NCI-H1694 treated with DMSO at 0.1 percent for 48 hours (cell line): ENCODE measurements around the gene STAG1.
A peak's percentile ranks its signal among the peaks of the same experiment; 100 is the strongest.
"Not testable (repeated sequence)": the region's sequence is repeated elsewhere in the genome, so short reads cannot be mapped to it uniquely, and the experiment has no call there.

Experiments
- DNase-seq: peaks from one replicate; lab custom pipeline; 2025; lab: John Stamatoyannopoulos, UW

STAG1 gene

DNA sequence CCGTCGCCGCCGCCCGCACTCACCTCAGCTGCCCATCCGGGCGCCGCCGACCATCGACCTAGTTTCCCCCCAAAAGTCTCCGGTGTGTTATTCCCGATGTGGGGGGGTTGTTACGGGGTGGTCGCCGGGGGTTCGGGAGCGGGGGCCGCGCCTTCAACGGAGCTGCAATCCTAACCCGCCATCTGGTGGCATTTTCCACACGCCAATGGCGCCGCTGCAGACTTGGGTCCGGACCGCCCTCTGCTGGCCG, at the start of gene STAG1:
TSS of gene STAG1 (minus strand) at position 207 of the 250 bp plus-strand sequence. CDS start 121,480 bp downstream, outside the sequence.
- no peak for DNase-seq

DNA sequence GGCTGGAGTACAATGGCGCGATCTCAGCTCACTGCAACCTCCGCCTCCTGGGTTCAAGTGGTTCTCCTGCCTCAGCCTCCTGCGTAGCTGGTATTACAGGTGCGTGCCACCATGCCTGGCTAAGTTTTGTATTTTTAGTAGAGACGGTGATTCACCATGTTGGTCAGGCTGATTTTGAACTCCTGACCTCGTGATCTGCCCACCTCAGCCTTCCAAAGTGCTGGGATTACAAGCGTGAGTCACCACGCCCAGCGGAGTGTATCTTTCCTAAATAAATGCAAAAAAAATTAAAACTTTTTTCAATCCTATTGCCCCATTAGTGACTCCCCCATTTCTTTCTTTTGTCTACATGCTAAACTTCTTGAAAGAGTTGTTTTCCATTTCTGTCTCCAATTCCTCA, 49.0 kb upstream of the STAG1 start:
- not testable (repeated sequence) for DNase-seq

DNA sequence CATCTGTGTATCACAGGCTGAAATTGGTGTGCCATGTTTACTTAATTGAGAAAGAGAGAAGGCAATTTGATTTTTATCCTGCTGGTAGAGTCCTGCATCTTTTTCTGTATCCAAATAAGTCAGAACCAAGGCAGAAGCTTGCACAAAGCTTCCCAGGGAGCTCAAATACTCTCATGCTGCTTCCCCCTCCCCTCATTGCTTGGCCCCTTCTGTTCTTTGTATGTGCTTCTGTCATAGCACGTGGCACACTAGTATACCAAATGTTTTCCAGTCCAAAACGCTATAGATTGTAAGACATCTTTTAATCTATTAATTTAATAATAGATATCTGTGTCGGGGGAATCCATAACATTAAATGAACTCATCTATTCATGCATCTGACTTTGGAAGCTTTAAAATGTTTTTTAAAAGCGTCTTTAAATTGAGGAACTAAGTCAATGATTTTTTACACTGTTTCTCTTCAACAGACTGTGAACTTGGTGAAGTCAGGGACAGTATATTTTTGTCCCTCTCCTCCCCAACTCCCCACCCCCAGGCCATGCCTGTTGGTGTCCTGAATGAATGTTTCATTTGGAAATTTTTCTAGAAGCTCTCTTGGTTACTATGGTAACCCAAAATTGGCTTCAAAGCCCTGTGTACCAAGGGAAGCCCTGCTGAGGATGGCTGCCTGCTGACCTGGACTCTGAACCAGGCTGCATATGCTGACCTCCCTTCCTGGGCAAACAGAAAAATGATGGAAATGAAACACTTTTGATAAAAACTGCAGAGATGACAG, 40.6 kb upstream of the STAG1 start:
- no peak for DNase-seq

DNA sequence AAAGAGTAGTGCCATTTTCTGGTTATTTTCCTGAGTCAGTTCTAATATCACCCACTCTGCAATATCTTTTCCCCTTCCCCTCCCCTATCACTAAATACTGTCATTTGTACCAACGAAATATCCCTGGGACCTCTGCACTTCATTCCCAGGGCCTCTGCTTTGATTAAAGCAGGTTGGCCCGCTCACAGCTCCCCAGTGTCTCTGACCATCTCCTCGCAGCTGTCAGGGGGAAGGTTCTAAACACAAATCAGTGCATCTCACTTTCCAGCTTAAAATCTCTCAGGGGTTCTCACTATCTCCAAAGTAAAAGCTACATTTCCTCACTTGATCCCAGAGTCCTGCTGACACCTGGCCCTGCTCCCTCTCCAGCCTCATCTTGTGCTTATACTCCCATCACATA, 38.6 kb upstream of the STAG1 start:
- no peak for DNase-seq

DNA sequence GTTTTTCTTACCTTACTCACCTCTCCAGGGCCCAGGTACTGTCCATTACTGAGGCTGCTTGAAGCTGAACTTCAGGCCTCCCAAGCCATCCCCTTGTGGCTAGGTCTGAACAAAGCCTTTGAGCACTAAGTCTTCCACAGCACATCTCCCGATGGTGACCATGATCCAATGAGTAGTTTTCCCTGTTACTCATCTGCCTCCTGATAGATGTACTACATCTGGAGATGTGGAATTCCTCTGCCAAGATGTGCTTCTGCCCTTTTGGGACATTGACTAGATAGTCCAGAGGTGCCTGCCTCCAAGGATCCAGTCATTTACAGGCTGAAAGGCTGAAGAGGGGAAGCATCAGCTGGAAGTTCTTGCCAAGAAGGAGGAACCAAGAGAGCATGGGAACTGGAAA, 37.8 kb upstream of the STAG1 start:
- no peak for DNase-seq

DNA sequence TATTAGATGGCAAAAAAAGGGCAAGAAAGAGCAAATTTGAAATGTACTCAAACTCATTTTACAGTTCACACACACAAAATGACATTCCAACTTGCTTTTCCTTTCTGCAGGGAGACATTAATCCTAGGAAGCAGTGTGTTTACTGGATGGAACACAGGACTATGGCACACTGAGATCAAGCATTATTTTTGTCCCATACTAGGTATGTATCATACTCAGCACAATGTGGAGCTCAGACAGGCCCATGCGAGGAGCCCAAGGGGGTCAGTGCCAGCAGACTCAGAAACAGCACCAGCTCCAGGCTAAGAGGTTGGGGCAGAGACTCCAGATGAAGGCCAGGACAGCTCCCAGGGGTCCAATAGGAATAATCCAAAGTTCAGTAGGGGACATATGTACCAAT, 36.0 kb upstream of the STAG1 start:
- DNase-seq = no peak

DNA sequence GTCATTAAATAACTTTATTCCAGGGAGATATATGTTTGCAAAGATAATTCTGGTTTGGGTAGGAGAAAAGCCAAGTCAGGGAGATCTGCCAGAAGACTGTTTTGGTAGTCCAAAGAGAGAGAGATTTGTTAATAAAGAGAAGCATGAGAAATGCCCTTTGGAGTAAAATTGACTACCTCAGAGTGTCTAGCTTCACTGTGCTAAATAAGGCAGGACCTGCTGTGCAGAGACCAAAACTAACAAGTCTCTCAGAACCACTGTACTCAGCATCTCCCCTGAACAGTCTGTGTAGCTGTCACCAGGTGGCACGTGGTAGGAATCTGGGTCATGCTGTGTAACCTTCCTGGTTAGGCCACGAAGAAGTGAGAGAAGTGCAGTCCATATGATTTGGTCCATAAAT, 35.2 kb upstream of the STAG1 start:
- peak; percentile 22 for DNase-seq

DNA sequence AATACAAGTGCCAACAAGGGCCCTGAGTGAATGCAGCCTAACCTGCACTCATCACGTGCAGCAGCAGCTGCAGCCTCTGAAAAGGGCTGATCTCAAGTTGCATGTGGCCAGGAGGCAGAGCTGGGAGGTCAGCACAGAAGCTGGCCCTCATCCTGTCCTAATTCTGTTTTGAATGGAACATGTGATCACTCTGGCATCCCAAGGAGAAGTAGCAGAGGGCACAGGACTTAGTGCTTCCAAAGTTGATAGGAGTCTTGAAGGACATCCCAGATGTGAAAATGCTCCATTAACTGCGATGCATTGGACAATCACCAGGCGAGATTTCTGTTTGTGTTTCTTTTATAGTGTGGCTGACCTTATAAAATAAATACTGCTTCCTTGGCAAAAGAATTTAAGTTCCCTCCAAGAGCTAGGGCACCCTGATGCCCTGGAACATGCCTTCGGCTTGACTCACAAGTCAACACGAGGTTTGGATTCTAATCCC, 31.6 kb upstream of the STAG1 start:
- DNase-seq = no peak

DNA sequence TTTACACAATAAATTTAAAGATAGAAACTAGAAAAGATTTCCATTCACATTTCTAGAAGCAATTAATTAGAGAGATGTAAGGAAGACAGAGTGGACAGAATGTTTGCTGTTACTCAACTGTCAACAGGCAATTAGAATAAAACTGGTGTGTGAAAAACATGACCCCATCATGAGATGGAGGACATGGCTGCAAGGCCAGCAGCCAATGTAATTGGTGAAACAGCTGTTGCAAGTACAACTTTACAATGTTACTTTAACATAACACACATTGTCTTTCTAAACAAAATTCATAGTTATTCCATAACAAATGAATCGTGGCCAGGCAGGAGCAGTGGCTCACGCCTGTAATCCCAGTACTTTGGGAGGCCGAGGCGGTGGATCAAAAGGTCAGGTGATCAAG, 28.6 kb upstream of the STAG1 start:
- DNase-seq = no peak

DNA sequence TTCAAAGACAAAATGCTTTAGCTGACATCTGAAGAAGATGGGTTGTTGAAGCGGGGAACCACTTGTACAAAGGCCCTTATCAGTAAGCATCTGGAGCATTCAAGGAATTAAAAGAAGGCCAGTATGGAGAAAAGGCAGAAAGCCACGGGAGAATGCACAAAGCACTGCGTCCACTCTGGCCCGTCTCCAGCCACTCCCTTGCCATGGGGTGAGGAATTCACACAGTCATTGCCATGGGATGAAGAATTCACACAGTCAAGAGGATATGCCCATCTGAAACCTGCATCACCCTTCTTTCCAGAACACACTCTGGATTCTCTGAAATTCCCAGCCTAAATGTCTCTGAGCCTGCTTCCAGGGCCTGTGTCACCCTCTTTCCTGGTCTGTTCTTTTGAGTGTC, 26.7 kb upstream of the STAG1 start:
- DNase-seq = no peak

DNA sequence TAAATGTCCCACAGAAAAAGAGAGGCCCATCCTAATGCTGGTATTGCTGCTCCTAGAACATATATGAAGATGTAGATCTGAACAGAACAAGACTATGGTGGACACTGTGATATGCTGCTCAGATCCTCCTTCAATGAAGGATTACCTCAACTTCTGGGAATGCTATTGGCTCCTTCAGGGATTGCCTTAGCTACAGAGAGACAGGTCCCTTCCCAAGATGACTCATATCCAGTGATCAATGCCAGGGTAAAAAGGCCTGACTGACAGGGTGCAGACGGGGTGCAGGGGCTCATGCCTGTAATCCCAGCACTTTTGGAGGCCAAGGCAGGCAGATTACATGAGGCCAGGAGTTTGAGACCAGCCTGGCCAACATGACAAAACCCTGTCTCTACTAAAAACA, 20.5 kb upstream of the STAG1 start:
- DNase-seq = no peak

DNA sequence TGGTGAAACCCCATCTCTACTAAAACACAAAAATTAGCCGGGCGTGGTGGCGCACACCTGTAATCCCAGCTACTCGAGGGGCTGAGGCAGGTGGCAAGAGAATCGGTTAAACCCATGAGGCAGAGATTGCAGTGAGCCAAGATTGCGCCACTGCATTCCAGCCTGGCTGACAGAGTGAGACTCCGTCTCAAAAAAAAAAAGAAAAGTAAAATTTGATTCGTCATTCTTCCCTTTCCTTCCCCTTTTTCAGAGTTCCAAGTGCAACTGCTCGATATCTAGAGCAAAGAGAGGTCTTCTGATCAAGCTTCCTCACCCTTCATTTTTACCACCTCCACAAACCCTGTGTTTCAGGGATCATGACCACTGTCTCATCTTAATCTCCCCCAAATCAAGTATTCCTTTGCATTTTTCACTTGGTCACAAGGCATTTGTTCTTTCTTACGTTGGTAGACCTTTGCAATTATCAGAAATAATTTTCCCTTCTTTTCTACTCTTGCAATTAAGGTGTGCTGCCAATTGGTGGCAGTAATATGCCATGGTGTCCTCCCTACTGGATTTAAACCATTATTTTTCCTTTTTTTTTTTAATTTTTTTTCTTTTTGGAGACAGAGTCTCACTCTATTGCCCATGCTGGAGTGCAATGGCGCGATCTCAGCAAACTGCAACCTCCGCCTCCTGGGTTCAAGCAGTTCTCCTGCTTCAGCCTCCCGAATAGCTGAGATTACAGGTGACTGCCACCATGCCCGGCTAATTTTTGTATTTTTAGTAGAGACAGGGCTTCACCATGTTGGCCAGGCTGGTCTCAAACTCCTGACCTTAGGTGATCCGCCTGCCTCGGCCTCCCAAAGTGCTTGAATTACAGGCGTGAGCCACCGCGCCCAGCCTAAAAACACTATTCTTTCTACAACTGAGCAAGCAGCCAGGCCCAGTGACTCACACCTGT, 6.3 kb upstream of the STAG1 start:
- peak; percentile 13 for DNase-seq

DNA sequence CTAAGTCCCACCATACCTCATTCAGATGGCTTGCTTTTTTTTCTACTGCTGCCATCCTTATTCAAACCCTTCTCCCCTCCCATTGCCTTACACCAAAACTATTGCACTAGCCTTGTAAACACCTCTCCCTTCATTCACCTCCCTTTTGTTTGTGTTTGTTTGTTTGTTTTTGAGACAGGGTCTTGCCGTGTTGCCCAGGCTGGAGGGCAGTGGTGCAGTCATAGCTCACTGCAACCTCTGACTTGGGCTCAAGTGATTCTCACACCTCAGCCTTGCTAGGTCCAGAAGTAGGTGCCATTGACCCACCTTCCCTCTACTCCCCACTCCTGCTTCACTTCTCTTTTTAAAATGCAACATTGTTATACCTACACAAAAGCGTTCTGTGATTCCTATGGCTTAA, 3.0 kb upstream of the STAG1 start:
- no peak for DNase-seq

DNA sequence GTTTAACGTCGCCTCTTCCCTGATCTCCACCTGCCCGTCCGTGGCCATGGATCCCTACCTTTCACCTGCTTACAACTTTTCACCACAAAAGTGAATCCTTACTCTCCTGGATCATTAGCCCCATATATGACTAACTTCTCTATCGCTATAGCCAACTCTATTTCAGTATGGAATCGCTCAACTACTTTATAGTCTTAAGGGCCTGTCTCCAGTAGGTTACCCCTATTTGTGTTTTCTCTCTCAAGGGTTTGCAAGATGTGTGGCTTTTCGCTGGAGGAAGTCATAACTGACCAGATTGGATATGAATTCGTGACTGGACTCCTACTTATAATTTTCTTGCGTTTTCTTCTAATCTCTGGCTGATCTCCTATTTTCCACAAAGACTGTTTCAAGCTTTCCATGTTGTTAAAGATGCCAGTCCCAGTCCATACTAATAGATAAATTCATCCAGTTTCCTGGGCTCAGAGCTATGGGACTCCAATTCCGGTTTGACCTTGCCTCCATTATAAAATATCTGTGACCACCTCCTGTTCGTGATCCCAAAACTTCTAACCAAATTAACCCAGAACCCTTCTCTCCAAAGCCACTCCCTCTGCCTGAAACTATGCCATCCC, 1.3 kb upstream of the STAG1 start:
- DNase-seq = no peak

DNA sequence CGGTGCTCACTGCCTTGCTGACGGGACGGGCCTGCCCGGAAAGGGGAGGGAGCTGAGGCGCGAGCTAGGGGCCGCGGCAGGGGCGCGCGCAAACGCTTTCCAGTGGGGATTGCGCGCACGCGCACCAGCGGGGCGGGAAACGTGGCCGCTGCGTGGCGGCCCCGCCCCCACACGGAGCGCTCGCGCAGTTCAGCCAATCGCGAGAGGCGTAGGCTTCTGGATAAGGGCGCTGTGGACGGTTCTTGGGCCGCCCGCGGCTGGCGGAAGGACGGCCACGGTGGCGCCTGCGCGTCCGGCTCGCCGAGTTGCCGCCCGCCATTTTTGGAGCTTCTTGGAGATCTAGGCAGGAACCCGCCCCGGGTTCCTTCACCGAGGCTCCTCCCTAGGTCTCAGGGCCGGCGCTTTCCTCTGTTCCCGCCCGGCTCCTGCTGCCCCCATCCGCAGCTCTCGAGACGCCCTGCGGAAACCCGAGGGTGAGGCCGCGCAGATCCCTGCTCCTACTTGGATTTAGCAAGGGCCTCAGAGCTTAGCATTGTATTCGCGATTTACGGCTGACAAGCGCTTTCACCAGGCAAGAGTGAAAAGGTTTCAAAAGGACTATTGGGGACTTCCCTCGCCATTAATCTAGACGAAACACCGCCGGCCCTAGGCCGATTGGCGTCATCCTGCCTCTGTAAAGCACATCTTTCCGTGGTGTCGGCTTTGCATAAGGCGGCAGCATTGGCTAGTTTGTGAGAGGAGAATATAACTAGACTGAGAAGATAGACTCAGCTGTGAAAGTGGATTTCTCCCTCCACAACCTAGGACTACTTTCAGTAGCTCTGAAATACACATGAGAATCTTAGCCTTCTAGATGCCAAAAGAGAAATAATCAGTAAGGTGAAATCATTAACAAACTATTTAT, 496 bp upstream of the STAG1 start:
- peak; percentile 98 for DNase-seq

DNA sequence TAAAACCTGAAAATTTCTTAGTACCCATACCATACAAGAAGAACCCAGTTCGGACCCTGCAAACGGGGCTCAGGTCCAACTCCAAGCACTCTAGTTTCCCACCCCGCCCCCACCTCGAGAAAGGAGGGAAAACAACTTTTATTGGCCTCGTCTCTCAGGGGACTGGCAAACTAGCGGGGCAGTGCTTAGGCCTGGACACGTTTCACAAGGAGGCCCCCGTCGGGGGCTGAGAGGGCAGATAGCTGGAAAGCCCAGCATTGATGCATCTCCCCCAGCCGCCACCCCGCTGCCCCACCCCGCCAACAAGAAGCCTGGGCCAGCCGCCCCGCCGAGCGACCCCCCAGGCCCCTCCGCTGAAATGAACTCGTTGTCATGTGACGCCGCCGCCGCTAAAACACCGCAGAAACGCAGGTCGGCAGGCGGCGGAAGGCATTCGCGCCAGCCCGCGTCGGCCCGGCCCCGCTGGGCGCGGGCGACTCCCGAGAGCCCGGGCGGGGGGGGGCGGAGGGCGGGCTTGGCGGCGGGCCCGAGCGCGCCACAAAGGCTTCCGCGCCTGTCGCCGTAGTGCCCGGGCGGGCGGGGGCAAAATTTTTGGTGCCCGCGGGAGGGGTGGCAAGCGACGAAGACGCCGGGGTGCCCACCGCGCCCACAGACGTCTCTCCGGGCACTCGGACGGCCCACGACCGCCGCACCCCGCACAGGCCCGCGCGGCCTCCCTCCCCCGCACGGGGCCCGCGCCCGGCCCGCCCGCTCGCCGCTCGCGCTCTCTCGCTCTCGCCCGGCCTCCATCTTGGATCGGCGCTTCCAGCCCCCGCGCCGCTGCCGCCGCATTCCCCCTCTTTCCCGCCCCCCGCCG, 634 bp downstream of the STAG1 start:
- DNase-seq = peak; percentile 74

DNA sequence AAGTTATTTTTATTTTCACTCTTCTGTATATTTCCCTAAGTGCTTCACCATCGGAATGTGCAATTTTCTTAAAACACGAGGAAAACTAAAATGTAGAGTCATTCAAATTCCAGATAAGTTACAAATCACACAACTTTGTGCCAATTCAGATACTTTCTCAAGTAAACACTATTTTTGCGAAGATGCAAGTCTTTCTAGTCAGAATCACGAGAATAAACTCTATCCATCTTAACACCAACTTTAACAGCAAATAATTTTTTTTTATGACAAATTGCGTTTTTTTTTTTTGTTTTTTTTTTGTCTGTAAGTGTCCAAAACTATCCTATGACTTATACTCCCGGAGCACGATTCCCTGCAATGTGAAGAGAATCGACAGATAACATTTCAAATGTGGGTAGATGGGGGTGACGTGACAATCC, 1.3 kb downstream of the STAG1 start:
- no peak for DNase-seq

DNA sequence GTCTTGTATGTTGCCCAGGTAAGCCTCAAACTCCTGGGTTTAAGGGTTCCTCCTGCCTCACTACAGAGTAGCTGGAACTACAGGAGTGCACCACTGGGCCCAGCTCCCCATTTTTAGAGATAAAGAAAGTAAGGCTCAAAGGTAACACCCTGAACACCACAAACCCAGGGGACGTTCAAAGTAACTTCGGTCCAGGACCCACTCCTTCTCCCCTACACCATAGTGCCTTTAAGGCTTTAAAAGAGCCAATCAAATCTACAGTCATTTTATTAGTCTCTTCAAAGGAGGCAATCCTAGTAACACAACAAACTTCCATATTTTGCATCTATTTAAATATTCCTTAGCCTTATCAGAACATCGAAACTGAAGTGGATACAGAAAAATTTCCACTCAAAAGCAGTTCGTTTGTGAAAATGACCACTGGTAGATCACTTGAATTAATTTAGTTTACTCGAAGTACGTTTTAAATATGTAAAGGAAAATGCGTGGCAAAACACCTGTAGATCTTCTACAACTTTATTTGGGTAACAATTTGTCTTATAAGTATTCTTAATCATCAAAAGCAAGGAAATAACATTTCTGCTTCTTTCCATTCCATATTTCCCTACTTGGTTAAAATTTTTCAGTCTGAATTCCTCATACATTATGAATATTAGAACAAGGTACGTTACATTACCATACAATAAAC, 1.8 kb downstream of the STAG1 start:
- DNase-seq = no peak

DNA sequence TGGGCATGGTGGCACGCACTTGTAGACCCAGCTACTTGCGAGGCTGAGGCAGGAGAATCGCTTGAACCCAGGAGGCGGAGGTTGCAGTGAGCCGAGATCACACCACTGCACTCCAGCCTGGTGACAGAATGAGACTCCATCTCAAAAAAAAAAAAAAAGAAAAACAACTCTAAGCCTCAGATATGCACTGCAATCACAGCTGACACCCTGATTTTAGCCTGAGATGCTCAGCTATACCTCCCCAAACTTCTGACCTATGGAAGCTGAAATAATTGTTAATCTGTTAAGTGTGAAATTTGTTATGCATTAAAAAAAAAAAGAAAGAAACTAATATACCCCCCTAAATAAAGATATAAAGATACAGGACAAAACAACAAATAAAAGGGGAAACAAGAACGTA, 2.6 kb downstream of the STAG1 start:
- not testable (repeated sequence) for DNase-seq

DNA sequence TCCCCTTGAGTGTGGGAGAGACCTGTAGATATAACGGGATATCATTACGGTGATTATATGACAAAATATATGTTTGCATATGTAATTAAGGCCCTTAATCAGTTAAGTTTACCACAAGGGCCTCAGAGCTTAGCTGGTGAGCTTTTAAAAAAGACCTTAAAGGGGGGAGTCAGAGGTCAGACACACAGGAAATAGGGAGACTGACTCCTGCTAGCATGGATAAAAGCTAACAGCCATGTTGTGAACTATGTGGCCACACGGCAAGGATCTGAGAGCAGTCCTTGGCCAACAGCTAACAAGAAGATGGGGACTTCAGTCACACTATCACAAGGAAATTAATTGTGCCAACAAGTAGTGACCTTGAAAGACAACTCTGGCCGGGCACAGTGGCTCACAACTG, 3.1 kb downstream of the STAG1 start:
- no peak for DNase-seq
